K562 (cell line): ENCODE results near the gene DTD1.

Source experiments
- ARID3A ChIP-seq: IDR thresholded peaks from 2 replicates; pipeline ENCODE4 v1.6.1; 2012; ENCODE audit warnings: low read depth, low read length, improper control_type of control experiment, borderline replicate concordance
- CTCF ChIP-seq, 3 experiments: IDR thresholded peaks in 2 of 3; conservative IDR thresholded peaks in 1 of 3; 2 replicates each; pipeline ENCODE4 v1.5.1; 2011 to 2012; ENCODE audit warnings: low read length in 3 of 3, mild to moderate bottlenecking in 3 of 3, control low read depth in 2 of 3, improper control_type of control experiment in 1 of 3, inconsistent platforms in 1 of 3, low read depth in 1 of 3, mixed read lengths in 1 of 3, moderate library complexity in 1 of 3; ENCODE audit not compliant: insufficient read depth in 2 of 3
- MYC ChIP-seq, 2 experiments: fragments of 250-450 bp in 1 of 2; sonication (Bioruptor Pico) in 1 of 2; IDR thresholded peaks; 2 replicates each; pipeline versions ENCODE4 v1.5.1 to v1.6.1; 2012 to 2021; ENCODE audit warnings: low read depth in 2 of 2, borderline replicate concordance in 1 of 2, improper control_type of control experiment in 1 of 2, low read length in 1 of 2, mild to moderate bottlenecking in 1 of 2, moderate library complexity in 1 of 2
- SIRT6 ChIP-seq: IDR thresholded peaks from one replicate; pipeline ENCODE4 v1.6.1; 2012; ENCODE audit warnings: low read depth, mild to moderate bottlenecking, control low read depth, inconsistent platforms, low read length, moderate library complexity
- ZNF316 ChIP-seq: fragments of 450-650 bp; IDR thresholded peaks from 2 replicates; pipeline ENCODE4 v1.6.1; 2016

- no peak for TF ChIP-seq CTCF (IDR thresholded peaks at IDR 0.05 in 2 of 3, conservative IDR thresholded peaks at IDR 0.05 in 1 of 3; ENCODE audit: insufficient read depth in 2 of 3, low read depth in 1 of 3, low read length in 3 of 3)
- no peak for TF ChIP-seq MYC (IDR thresholded peaks at IDR 0.05; ENCODE audit: low read depth, low read length)
- TF ChIP-seq MYC (CRISPR knock-in tag; IDR thresholded peaks at IDR 0.05; ENCODE audit: borderline replicate concordance, low read depth): no peak
- no peak for TF ChIP-seq ARID3A
- TF ChIP-seq ZNF316: no peak
- no peak for TF ChIP-seq SIRT6
Observed at GRCh38 chr20:18663932-18664331, 76.1 kb downstream of the DTD1 start.
